ENCODE data around the gene ZKSCAN4.

DNA sequence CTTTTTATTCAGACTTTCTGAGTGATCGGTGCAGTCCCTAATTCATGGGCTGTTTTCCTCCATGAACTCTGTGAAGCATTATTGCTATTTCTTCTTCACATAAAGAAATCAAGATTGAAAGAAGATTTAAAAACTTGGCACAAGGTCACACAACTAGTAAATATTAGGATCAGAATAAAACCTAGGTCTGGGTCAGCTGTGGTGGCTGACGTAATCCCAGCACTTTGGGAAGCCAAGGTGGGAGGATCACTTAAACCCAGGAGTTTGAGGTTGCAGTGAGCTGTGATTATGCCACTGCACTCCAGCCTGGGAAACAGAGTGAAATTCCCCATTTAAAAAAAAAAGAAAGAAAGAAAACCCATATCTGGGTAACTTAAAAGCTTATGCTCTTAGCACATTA lies 25.6 kb downstream of the ZKSCAN4 start:
- TF ChIP-seq, protein P1, sequence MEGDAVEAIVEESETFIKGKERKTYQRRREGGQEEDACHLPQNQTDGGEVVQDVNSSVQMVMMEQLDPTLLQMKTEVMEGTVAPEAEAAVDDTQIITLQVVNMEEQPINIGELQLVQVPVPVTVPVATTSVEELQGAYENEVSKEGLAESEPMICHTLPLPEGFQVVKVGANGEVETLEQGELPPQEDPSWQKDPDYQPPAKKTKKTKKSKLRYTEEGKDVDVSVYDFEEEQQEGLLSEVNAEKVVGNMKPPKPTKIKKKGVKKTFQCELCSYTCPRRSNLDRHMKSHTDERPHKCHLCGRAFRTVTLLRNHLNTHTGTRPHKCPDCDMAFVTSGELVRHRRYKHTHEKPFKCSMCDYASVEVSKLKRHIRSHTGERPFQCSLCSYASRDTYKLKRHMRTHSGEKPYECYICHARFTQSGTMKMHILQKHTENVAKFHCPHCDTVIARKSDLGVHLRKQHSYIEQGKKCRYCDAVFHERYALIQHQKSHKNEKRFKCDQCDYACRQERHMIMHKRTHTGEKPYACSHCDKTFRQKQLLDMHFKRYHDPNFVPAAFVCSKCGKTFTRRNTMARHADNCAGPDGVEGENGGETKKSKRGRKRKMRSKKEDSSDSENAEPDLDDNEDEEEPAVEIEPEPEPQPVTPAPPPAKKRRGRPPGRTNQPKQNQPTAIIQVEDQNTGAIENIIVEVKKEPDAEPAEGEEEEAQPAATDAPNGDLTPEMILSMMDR (IDR thresholded peaks at IDR 0.05) = no peak
- TF ChIP-seq POLR2A (IDR thresholded peaks at IDR 0.05) = no peak
